Skeletal muscle satellite cell (primary cell): ENCODE data around the gene RPS6KA5.

Experiments
- H3K27me3 ChIP-seq: 2 replicates; pipeline ENCODE4 v1.7.0; 2013; ENCODE audit warnings: low read length; ENCODE audit not compliant: control insufficient read depth, insufficient read depth
- H3K36me3 ChIP-seq: 2 replicates; pipeline ENCODE4 v1.7.0; 2013; ENCODE audit warnings: mild to moderate bottlenecking, control low read depth, low read length; ENCODE audit not compliant: insufficient read depth
- H3K4me1 ChIP-seq: 2 replicates; pipeline ENCODE4 v1.7.0; 2013; ENCODE audit warnings: low read length; ENCODE audit not compliant: control insufficient read depth, insufficient read depth
- H3K4me2 ChIP-seq: 2 replicates; pipeline ENCODE4 v1.7.0; 2013; ENCODE audit warnings: mild to moderate bottlenecking, low read length
- H3K4me3 ChIP-seq: 2 replicates; pipeline ENCODE4 v1.7.0; 2013; ENCODE audit warnings: low read length
- H3K9ac ChIP-seq: 2 replicates; pipeline ENCODE4 v1.7.0; 2013; ENCODE audit warnings: mild to moderate bottlenecking, low read depth, low read length, moderate library complexity
- H3K9me3 ChIP-seq: replicated peaks from 2 replicates; pipeline ENCODE4 v1.7.0; 2013; ENCODE audit warnings: mild to moderate bottlenecking, control low read depth, low read length

The RPS6KA5 gene

DNA sequence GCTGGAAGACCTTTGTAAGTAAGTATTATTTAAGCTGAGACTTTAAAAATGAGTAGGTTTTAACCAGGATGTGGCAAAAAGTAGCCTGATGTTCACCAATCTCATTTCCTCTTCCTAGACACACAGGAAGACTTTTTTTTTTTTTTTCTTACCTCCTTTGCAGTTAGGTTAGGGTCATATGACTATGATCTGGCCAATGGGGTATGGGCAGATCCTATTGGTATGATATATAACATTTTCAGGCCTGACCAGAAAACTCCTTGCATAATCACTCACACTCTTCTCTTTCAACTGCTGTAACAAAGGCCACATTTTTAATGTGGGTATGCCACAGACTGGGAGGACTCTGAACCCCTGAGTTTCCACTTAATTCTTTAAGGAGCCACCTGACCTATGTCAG lies 2.7 kb upstream of the RPS6KA5 start:
- H3K4me1 ChIP-seq, result peaks cover 5% of the 10 kb centered on the region
- no peak overlapping the region for H3K9ac ChIP-seq
- H3K36me3 ChIP-seq, result no peaks in the 10 kb centered on the region
- H3K27me3 ChIP-seq, result no peaks in the 10 kb centered on the region
- no peak overlapping the region for H3K4me3 ChIP-seq
- no peaks in the 10 kb centered on the region for H3K9me3 ChIP-seq
- H3K4me2 ChIP-seq, result no peak overlapping the region

DNA sequence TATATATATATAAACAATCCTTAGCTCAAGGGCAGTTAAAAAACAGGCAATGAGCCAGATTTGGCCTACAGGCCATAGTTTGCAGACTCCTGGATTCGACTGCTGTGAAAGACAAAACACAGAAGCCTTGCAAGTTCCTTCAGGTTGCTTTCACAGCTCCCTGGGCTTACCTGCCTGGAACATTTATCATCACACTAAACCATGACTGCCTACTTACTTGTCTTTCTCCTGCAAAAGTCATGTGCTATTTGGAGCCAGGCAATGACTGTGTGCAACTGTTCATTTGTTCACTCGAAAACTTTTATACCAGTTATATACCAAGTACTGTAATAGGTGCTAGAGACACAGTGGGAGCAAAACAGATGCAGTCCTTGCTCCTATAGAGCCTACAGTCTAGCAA lies 2.2 kb upstream of the RPS6KA5 start:
- Histone ChIP-seq H3K9ac (no peak overlapping the region), H3K4me2 (no peak overlapping the region), H3K4me3 (no peak overlapping the region), H3K9me3 (no peaks in the 10 kb centered on the region), H3K27me3 (no peaks in the 10 kb centered on the region), H3K4me1 (peaks cover 5% of the 10 kb centered on the region), H3K36me3 (no peaks in the 10 kb centered on the region)

DNA sequence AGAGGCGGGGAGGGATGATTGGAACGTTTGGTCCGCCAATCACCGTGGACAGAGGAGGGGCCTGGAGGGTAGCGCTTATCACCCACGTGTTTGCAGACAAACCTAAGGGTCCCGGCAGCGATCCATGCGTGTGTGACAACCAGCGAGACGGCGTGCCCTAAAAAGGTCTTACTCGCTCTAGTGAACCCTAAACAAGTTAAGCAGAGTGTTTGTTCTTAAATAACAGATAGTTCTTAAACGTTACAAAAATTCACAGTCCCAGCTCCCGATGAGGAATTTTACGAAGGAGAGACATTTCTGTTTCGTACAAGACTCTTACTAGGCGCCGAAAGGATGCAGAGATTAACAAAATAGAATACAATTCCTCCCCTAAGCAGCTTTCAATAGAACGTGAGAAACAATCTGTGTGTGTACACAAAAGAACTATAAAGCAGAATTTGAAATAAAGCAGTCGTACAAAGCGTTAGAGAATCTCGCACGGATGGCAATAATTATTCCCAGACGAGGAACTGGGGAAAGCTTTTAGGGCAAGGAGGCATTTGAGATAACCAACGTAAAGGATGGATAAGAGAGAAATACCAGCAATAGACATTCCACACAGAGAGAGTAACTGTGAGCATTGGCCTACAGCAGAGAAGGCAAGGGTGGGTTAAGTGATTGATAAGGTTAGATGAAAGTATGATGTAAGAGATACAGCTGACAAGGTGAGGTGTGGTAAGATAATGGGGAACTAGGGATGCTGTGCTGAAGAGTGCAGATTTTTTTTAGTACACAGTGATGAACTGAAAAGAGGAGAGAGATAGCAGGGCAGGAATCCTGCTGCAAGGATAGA lies 831 bp upstream of the RPS6KA5 start:
- Histone ChIP-seq H3K4me3 (peak overlapping the region; percentile 71), H3K9me3 (no peaks in the 10 kb centered on the region), H3K36me3 (no peaks in the 10 kb centered on the region), H3K4me2 (peak overlapping the region; percentile 91), H3K27me3 (no peaks in the 10 kb centered on the region), H3K9ac (peak overlapping the region; percentile 72), H3K4me1 (peaks cover 5% of the 10 kb centered on the region)

DNA sequence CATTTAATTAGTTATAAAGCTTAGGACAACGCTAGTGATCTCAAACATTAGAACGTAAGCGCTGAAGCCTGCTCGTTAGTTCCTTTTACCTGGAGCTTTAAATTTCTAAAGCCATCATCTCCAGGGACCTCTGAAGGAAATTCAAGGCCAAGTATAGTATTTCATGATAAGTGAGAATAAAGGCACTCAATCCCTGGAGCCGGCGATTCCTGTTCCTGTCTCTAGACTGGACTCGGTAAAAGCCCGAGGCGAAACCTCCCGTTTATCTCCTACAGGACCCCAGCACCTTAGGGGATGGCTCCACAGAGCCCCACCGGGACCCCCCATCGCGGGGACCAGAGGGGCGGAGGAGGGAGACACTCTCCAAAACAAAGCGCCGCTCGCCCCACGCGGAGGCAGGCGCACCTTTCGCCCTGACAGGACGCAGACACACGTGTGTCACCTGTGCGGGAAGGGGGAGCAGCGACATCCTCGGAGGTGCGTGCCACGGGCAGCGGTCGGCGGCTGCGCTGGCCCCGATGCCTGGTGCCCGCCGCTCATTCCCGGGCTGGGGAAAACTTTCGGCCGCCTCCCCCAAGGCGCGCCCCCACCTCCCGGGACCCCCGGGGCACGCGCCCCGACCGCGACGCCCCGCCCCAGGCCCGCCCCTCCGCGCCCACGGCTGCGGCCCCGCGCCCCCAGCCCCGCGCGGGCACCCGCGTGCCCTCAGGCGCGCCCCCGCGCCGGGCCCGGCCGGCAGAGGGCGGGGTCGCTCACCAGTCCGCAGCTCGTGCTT lies 678 bp downstream of the RPS6KA5 start:
- peak overlapping the region; percentile 92 for H3K4me2 ChIP-seq
- peaks cover 5% of the 10 kb centered on the region for H3K4me1 ChIP-seq
- H3K9ac ChIP-seq, result peak overlapping the region; percentile 87
- no peaks in the 10 kb centered on the region for H3K9me3 ChIP-seq
- H3K36me3 ChIP-seq, result no peaks in the 10 kb centered on the region
- H3K4me3 ChIP-seq, result peak overlapping the region; percentile 88
- H3K27me3 ChIP-seq, result no peaks in the 10 kb centered on the region

DNA sequence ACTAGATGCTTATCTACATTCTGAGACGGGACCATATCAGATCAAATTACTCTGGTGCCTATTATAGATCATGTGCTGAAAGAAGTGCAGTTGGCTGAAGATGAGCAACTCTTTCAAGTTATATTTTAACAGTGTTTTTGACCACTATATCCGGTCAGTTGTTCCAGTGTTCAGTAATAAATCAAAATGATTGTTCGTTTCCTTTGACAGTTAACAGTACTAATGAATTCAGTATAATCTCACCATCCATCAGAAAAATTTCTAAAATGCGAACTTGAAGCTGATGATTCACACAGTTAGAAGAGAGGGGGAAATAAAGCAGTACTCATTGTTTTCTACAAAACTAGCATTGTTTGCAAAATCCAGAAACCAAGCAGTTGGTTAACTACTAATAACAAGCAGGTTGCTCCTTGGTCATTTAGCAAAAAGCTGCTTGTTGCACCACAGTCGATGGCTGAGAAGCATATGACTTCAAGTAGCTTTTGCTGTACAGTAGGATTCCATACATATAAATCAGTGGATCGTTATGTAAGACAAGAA lies 2.3 kb downstream of the RPS6KA5 start:
- H3K4me3 ChIP-seq, result no peak overlapping the region

DNA sequence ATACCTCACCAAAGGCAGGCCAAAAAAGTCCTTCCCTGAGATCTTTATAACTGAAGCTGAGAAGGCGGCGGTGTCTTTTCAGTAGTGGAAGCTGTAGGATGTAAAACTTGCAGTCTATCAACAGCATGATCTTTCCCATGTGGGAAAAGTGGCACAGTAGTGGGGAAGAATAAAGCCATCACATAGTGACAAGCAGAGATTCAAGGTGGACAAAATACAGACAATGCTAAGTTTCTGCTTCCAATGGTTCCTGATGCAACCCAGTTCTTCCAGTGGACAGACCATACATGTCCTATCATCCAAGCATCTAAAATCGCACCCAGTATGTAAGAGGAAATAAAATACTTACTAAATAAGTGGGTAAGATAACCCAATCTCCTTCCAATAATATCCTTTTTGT lies 4.1 kb downstream of the RPS6KA5 start:
- Histone ChIP-seq H3K36me3 (no peaks in the 10 kb centered on the region), H3K27me3 (no peaks in the 10 kb centered on the region), H3K4me2 (no peak overlapping the region), H3K4me1 (peaks cover 1% of the 10 kb centered on the region), H3K9ac (no peak overlapping the region), H3K9me3 (no peaks in the 10 kb centered on the region), H3K4me3 (no peak overlapping the region)

More for the DNA sequence above, 2.3 kb downstream of the RPS6KA5 start:
- H3K9me3 ChIP-seq, result no peaks in the 10 kb centered on the region
- H3K4me1 ChIP-seq, result peaks cover 5% of the 10 kb centered on the region
- H3K36me3 ChIP-seq, result no peaks in the 10 kb centered on the region
- H3K27me3 ChIP-seq, result no peaks in the 10 kb centered on the region
- H3K9ac ChIP-seq, result no peak overlapping the region
- H3K4me2 ChIP-seq, result no peak overlapping the region

DNA sequence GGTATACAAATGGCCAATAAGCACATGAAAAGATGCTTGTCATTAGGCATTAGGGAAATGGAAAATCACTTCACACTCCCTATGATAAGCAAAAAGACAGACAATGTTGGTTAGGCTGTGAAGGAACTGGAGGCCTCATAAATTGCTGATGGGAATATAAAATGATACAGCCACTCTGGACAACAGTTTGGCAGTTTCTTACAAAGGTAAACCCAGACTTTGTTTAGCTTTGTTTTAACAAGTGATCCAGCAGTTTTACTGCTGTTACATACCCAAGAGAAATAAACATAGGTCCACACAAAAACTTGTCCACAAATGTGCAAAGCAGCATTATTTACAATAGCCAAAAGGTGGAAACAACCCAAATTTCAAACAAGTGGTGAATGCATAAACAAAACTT lies 5.4 kb downstream of the RPS6KA5 start:
- H3K9ac ChIP-seq, result no peak overlapping the region
- no peaks in the 10 kb centered on the region for H3K9me3 ChIP-seq
- no peaks in the 10 kb centered on the region for H3K27me3 ChIP-seq
- no peaks in the 10 kb centered on the region for H3K4me1 ChIP-seq
- H3K4me2 ChIP-seq, result no peak overlapping the region
- no peak overlapping the region for H3K4me3 ChIP-seq
- H3K36me3 ChIP-seq, result no peaks in the 10 kb centered on the region

DNA sequence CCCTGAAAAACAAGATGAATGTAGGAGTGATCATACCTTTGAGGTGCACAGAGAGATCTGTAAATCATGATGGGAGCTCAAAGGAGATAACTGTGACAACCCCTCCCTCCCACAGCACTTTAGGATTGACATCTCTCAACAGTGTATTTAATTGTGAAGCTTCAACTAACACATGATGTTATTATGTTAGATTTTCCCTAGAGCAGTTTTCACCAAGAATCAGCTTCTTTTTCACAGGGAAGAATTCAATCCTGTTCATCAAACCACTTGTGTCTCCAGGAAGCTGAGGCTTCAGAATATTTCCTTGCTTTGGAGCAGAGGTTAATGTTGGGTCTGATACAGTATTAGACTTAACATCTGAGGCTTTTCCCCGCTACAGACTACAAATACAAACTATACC lies 11.8 kb downstream of the RPS6KA5 start:
- no peaks in the 10 kb centered on the region for H3K27me3 ChIP-seq
- H3K4me3 ChIP-seq, result no peak overlapping the region
- no peaks in the 10 kb centered on the region for H3K4me1 ChIP-seq
- no peaks in the 10 kb centered on the region for H3K36me3 ChIP-seq
- H3K9me3 ChIP-seq, result no peaks in the 10 kb centered on the region
- H3K4me2 ChIP-seq, result no peak overlapping the region
- H3K9ac ChIP-seq, result no peak overlapping the region

DNA sequence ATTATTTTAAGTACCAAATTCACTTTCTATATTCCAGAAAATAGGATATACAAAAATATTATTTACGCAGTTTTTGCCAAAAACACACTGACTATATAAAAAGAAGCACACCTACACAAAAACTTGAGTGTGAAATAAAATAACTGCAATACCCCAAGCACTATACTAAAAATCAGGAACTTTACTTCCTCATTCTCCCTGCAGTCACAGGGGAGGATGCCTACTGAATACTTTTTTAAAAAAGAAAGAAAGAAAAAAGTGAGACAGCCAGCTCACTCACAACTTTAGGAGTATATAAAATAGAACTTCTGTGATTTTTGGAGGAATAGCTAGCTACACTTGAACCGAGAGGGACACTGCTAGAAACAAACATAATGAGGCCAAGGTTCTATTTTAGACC lies 12.2 kb downstream of the RPS6KA5 start:
- Histone ChIP-seq H3K9me3 (no peaks in the 10 kb centered on the region), H3K9ac (no peak overlapping the region), H3K4me3 (no peak overlapping the region), H3K27me3 (no peaks in the 10 kb centered on the region), H3K36me3 (no peaks in the 10 kb centered on the region), H3K4me2 (no peak overlapping the region), H3K4me1 (no peaks in the 10 kb centered on the region)

DNA sequence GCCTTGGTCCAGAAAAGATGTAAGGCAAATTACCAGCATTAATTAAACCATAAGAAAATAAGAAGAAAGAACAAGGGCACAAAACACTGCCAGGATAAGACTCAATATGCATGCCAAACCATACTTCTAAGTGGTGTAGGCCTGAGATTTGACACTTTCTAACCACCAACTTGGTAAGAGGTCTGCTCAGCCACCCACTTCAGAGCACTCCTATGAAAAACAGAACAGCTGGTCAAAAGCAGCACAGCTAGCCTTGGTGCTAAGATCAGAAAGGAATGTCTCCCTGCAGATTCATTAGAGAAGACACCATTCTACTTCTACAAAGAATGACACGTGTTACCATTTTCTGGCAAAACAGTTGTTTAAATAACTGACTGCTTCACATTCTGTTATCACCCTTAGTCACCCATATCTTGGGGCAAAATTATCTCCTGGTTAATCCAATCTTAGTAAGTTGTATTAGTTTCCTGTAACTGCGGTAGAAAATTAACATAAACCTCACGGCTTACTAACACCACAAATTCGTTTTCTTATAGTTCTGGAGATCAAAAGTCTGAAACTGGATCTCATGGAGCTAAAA lies 13.2 kb downstream of the RPS6KA5 start:
- Histone ChIP-seq H3K27me3 (no peaks in the 10 kb centered on the region), H3K36me3 (no peaks in the 10 kb centered on the region), H3K4me1 (no peaks in the 10 kb centered on the region), H3K9ac (no peak overlapping the region), H3K9me3 (no peaks in the 10 kb centered on the region), H3K4me3 (no peak overlapping the region), H3K4me2 (no peak overlapping the region)

DNA sequence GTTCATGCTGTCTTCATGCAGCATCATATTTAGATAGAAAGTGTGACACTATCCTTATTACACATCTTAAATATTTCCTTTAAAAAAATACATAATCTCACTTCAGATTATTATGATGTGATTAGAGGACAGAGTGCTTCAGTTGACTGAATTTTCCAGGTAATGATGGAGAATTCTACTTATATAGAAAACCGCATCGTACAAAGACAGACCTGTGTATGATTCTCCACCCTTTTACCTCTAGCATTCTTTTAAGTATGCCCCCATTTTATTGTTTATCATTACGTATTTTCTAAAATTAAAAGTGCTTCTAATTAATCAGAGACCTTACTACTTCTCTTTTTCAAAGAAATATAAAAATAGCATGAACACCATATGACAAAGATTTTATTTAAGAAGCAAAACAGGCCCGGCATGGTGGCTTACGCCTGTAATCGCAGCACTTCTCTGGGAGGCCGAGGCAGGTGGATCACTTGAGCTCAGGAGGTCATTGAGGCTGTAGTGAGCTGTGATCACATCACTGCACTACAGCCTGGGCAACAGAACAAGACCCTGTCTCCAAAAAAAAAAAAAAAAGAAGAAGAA lies 13.9 kb downstream of the RPS6KA5 start:
- Histone ChIP-seq H3K4me2 (no peak overlapping the region), H3K9ac (no peak overlapping the region), H3K4me3 (no peak overlapping the region), H3K36me3 (no peaks in the 10 kb centered on the region), H3K27me3 (no peaks in the 10 kb centered on the region), H3K9me3 (no peaks in the 10 kb centered on the region), H3K4me1 (no peaks in the 10 kb centered on the region)
